ENCODE measurements around the gene MAST4.

DNA sequence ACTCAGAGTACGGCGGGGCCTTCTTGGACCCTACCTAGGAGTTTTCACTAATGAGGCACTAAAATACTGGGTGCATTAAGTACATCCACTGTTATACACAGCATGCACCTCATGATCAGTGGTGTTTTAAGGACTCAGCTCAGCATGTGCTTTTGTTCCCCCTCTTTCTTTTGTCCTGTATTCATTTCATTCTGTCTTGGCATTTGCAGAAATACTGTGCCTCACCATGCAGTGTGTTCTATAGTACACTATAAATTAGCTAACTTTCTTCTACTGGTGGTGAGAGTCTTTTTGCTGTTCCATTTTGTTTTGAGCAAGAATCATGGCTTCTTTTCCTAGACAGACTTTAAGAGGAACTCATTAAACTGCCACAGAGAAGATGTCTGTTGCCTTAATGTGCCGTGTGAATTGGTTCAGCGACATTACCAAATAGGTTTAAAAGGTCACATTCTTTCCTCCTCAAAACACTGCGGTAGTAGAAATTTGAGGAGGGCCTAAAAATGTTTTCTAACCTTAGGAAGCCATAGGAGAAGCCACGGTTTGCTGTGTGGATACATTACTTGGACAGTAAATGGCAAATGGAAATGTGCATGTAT lies 276.6 kb downstream of the MAST4 start:
- TF ChIP-seq EZH2 (IDR thresholded peaks at IDR 0.05; ENCODE audit: insufficient read depth, poor library complexity, severe bottlenecking) (no peak), EZH2phosphoT487 (IDR thresholded peaks at IDR 0.05; ENCODE audit: insufficient read depth, low read depth) (no peak)
